Osteoblast (primary cell): ENCODE measurements around the gene ZBTB40. TPM values are rescaled to one million over a fixed set of nuclear protein-coding genes. Genes with fewer than 3 reads are reported as not detected.

Experiments used
- DNase-seq: peaks from one replicate; pipeline ENCODE4 v3.0.0; 2011; ENCODE audit warnings: low spot score, mixed read lengths; ENCODE audit not compliant: insufficient read length; ENCODE audit errors: missing footprints
- H2AFZ ChIP-seq: 2 replicates; pipeline ENCODE4 v1.6.0; 2011; ENCODE audit warnings: mild to moderate bottlenecking, low read length
- H3K27ac ChIP-seq: 2 replicates; pipeline ENCODE4 v1.5.1; 2011; ENCODE audit warnings: mild to moderate bottlenecking, low read depth, low read length, moderate library complexity
- H3K27me3 ChIP-seq: 2 replicates; pipeline ENCODE4 v1.6.0; 2012; ENCODE audit warnings: mild to moderate bottlenecking, control low read depth, inconsistent platforms, low read length, moderate library complexity; ENCODE audit not compliant: insufficient read depth
- H3K36me3 ChIP-seq: 2 replicates; pipeline ENCODE4 v1.5.1; 2011; ENCODE audit warnings: mild to moderate bottlenecking, low read length, control low read depth, moderate library complexity; ENCODE audit not compliant: insufficient read depth
- H3K4me1 ChIP-seq: 2 replicates; pipeline ENCODE4 v1.5.1; 2011; ENCODE audit warnings: mild to moderate bottlenecking, low read length, control low read depth, moderate library complexity; ENCODE audit not compliant: insufficient read depth
- H3K4me2 ChIP-seq: 2 replicates; pipeline ENCODE4 v1.6.0; 2011; ENCODE audit warnings: mild to moderate bottlenecking, low read length; ENCODE audit not compliant: insufficient read depth
- H3K4me3 ChIP-seq: fragments of 200-600 bp; sonication (generic); 3 replicates; pipeline ENCODE4 v1.5.1; 2012; ENCODE audit warnings: mild to moderate bottlenecking, low read length, inconsistent platforms; ENCODE audit not compliant: insufficient read depth
- H3K79me2 ChIP-seq: 2 replicates; pipeline ENCODE4 v1.6.0; 2012; ENCODE audit warnings: mild to moderate bottlenecking, low read length, control low read depth, inconsistent platforms; ENCODE audit not compliant: insufficient read depth
- H3K9me3 ChIP-seq: 2 replicates; pipeline ENCODE4 v1.5.1; 2011; ENCODE audit warnings: low read depth, low read length, control low read depth
- H4K20me1 ChIP-seq: 2 replicates; pipeline ENCODE4 v1.6.0; 2012; ENCODE audit warnings: mild to moderate bottlenecking, low read length, control low read depth; ENCODE audit not compliant: insufficient read depth
- CTCF ChIP-seq: IDR thresholded peaks from 2 replicates; pipeline ENCODE4 v1.5.1; 2011; ENCODE audit warnings: mild to moderate bottlenecking, low read depth, low read length, moderate library complexity; ENCODE audit errors: extremely low read depth
- total RNA-seq: library from RNA; depleted of rRNA; stranded (reverse); fragments of >200 nt; gene quantifications from 2 replicates; pipeline ENCODE4 v1.2.3, GENCODE V29; 2012

Gene ZBTB40
- total RNA-seq, 1 donor = 16.3 TPM

- H3K79me2 ChIP-seq = no peaks in the 10 kb centered on the region
- no peaks in the 10 kb centered on the region for H3K27me3 ChIP-seq
- H3K9me3 ChIP-seq = no peaks in the 10 kb centered on the region
- H3K4me1 ChIP-seq = peaks cover 19% of the 10 kb centered on the region
- no peak overlapping the region for H3K27ac ChIP-seq
- no peaks in the 10 kb centered on the region for H4K20me1 ChIP-seq
- no peak for DNase-seq
- H3K4me2 ChIP-seq = no peak overlapping the region
- TF ChIP-seq CTCF = no peak
- no peak overlapping the region for H2AFZ ChIP-seq
- H3K36me3 ChIP-seq = peaks cover 5% of the 10 kb centered on the region
- no peak overlapping the region for H3K4me3 ChIP-seq
Observed at GRCh38 chr1:22500058-22500457, 48.4 kb downstream of the ZBTB40 start.

- Histone ChIP-seq H3K36me3 (peaks cover 5% of the 10 kb centered on the region), H3K27me3 (no peaks in the 10 kb centered on the region), H3K27ac (no peak overlapping the region), H3K4me3 (no peak overlapping the region), H3K4me1 (peaks cover 19% of the 10 kb centered on the region), H3K79me2 (no peaks in the 10 kb centered on the region), H3K9me3 (no peaks in the 10 kb centered on the region), H4K20me1 (no peaks in the 10 kb centered on the region), H3K4me2 (no peak overlapping the region), H2AFZ (no peak overlapping the region)
- no peak for TF ChIP-seq CTCF
- no peak for DNase-seq
Observed at GRCh38 chr1:22500471-22500870, 48.8 kb downstream of the ZBTB40 start.

- no peak overlapping the region for H2AFZ ChIP-seq
- no peak overlapping the region for H3K27ac ChIP-seq
- H4K20me1 ChIP-seq = no peaks in the 10 kb centered on the region
- H3K4me3 ChIP-seq = no peak overlapping the region
- H3K4me2 ChIP-seq = no peak overlapping the region
- TF ChIP-seq CTCF = no peak
- no peaks in the 10 kb centered on the region for H3K9me3 ChIP-seq
- peaks cover 19% of the 10 kb centered on the region for H3K4me1 ChIP-seq
- H3K36me3 ChIP-seq = peaks cover 16% of the 10 kb centered on the region
- DNase-seq = no peak
- no peaks in the 10 kb centered on the region for H3K79me2 ChIP-seq
- H3K27me3 ChIP-seq = no peaks in the 10 kb centered on the region
Observed at GRCh38 chr1:22502202-22502601, 50.6 kb downstream of the ZBTB40 start.

- H3K4me3 ChIP-seq = no peak overlapping the region
- H3K79me2 ChIP-seq = no peaks in the 10 kb centered on the region
- no peak for TF ChIP-seq CTCF
- H3K36me3 ChIP-seq = peaks cover 30% of the 10 kb centered on the region
- H3K27ac ChIP-seq = peak overlapping the region; percentile 15
- H2AFZ ChIP-seq = peak overlapping the region; percentile 17
- peak overlapping the region; percentile 34 for H3K4me2 ChIP-seq
- no peak for DNase-seq
- H4K20me1 ChIP-seq = no peaks in the 10 kb centered on the region
- no peaks in the 10 kb centered on the region for H3K27me3 ChIP-seq
- H3K9me3 ChIP-seq = no peaks in the 10 kb centered on the region
- H3K4me1 ChIP-seq = peaks cover 19% of the 10 kb centered on the region
Observed at GRCh38 chr1:22503721-22504410, 52.2 kb downstream of the ZBTB40 start.
